Spleen (tissue), 11 donors: ENCODE data around the gene KIAA1191. TPM values are rescaled to one million over a fixed set of nuclear protein-coding genes. Genes with fewer than 3 reads are reported as not detected.

Source experiments
- DNase-seq: peaks from one replicate; pipeline ENCODE4 v3.0.0-alpha.2; 2020
- H3K27ac ChIP-seq, 8 donors: fragments of 200-600 bp; sonication (generic) in 7 of 8; 1 replicate in 4 of 8; 2 replicates in 4 of 8; pipeline versions ENCODE4 v1.5.0 to v1.8.0; 2016 to 2021; ENCODE audit warnings: inconsistent platforms in 4 of 8, mild to moderate bottlenecking in 4 of 8, moderate library complexity in 1 of 8
- H3K27me3 ChIP-seq, 7 donors: fragments of 200-600 bp; sonication (generic) in 6 of 7; replicated peaks in 1 of 7; 1 replicate in 4 of 7; 2 replicates in 3 of 7; pipeline versions ENCODE4 v1.5.0 to v1.8.0; 2016 to 2021; ENCODE audit warnings: inconsistent platforms in 3 of 7, mild to moderate bottlenecking in 1 of 7
- H3K36me3 ChIP-seq, 6 donors: fragments of 200-600 bp; sonication (generic) in 5 of 6; 1 replicate in 4 of 6; 2 replicates in 2 of 6; pipeline versions ENCODE4 v1.5.0 to v1.8.0; 2016 to 2021; ENCODE audit warnings: inconsistent platforms in 2 of 6
- H3K4me1 ChIP-seq, 6 donors: fragments of 200-600 bp; sonication (generic) in 5 of 6; 1 replicate in 3 of 6; 2 replicates in 3 of 6; pipeline versions ENCODE4 v1.5.0 to v1.8.0; 2016 to 2021; ENCODE audit warnings: inconsistent platforms in 3 of 6
- H3K4me3 ChIP-seq, 8 donors: fragments of 200-600 bp; sonication (generic) in 7 of 8; 1 replicate in 4 of 8; 2 replicates in 4 of 8; pipeline versions ENCODE4 v1.5.0 to v1.8.0; 2016 to 2021; ENCODE audit warnings: inconsistent platforms in 4 of 8, mild to moderate bottlenecking in 4 of 8, moderate library complexity in 2 of 8
- H3K9me3 ChIP-seq, 8 donors: fragments of 200-600 bp; sonication (generic) in 7 of 8; 1 replicate in 4 of 8; 2 replicates in 4 of 8; pipeline versions ENCODE4 v1.5.0 to v1.8.0; 2016 to 2021; ENCODE audit warnings: inconsistent platforms in 4 of 8
- CTCF ChIP-seq, 11 experiments: fragments of 200-600 bp in 7 of 11; fragments of 450-650 bp in 4 of 11; sonication (generic) in 4 of 11; IDR thresholded peaks in 8 of 11; conservative IDR thresholded peaks in 3 of 11; 1 replicate in 7 of 11; 2 replicates in 4 of 11; pipeline versions ENCODE4 v1.4.0 to v1.8.0; 2016 to 2021; ENCODE audit warnings: antibody characterized with exemption in 11 of 11, inconsistent platforms in 4 of 11, mild to moderate bottlenecking in 1 of 11
- POLR2A ChIP-seq, 3 donors: fragments of 450-650 bp; IDR thresholded peaks; one replicate each; pipeline ENCODE4 v1.5.1; 2017; ENCODE audit warnings: antibody characterized with exemption in 3 of 3, mild to moderate bottlenecking in 1 of 3
- POLR2AphosphoS5 ChIP-seq, 3 donors: sonication (generic); formaldehyde crosslinking; IDR thresholded peaks; one replicate each; pipeline ENCODE4 v1.5.1; 2017; ENCODE audit warnings: antibody characterized with exemption in 3 of 3
- WGBS, 5 donors: extraction: QIAGEN DNeasy Blood & Tissue Kit in 3 of 5; methylation state at CpG; one replicate each; pipeline versions ENCODE4 v1.1.5 to v1.1.7; 2013 to 2018; 5-methylcytosine and 5-hydroxymethylcytosine counted together
- intact Hi-C: fragments of 100-400 bp; cut with DNase I; formaldehyde crosslinking; loops from one replicate; pipeline ENCODE4 v1.15.0; 2023; ENCODE audit warnings: low total_unique reads
- polyA plus RNA-seq, 3 donors: library from polyadenylated mRNA; stranded (reverse); fragments of 200-250 nt; gene quantifications; one replicate each; pipeline ENCODE4 v1.2.1, GENCODE V29; 2013
- total RNA-seq, 7 donors: library from RNA; depleted of rRNA in 3 of 7; stranded (reverse); fragments of >200 nt in 3 of 7; fragmentation: NEBNext Ultra II Directional in 4 of 7; extraction: Animal tissue kit (Norgen Biotek cat#: 25700) in 4 of 7; gene quantifications; one replicate each; pipeline versions ENCODE4 v1.1.0 to v1.2.1, GENCODE V29; 2016 to 2021
- donor health status: healthy with polysubstance abuse.
- donor health status: DM: no; HTN: no; CAD: no; lungs with moderate emphysema.
- donor health status: DM: no; HTN: no; CAD: no.
- donor health status: Bipolar disorder and iron deficiency.
- donor health status: healthy.
- donor health status: DM: no; HTN: no; CAD: no.
- donor health status: DM: yes; HTN: yes; CAD: no.

Gene KIAA1191
- total and polyA plus RNA-seq, 10 donors: 24.4 to 99.0 (median 69.4) TPM

GRCh38 chr5:176368726-176369125, 7.2 kb upstream of the KIAA1191 start:
- Histone ChIP-seq H3K4me1 (peaks cover 2 to 40% (median 19%) of the 10 kb centered on the region in 6 donors), H3K4me3 (no peak overlapping the region), H3K9me3 (no peaks in the 10 kb centered on the region), H3K27me3 (peaks cover 0 to 18% (median 0%) of the 10 kb centered on the region in 7 donors), H3K27ac (no peak overlapping the region), H3K36me3 (peaks cover 0 to 42% (median 0%) of the 10 kb centered on the region in 6 donors)
- 93 to 98% (median 94%) methylated on average over 8 to 13 of the region's 13 CpGs for WGBS, 5 donors
- DNase-seq: no peak
- TF ChIP-seq CTCF (IDR thresholded peaks at IDR 0.05 in 8 of 11, conservative IDR thresholded peaks at IDR 0.05 in 3 of 11) (no peak), POLR2AphosphoS5 (IDR thresholded peaks at IDR 0.05) (no peak), POLR2A (IDR thresholded peaks at IDR 0.05) (no peak)
- intact Hi-C loops: no loop called here

- Histone ChIP-seq H3K4me3 (peak overlapping the region; percentile 65 to 96 (median 80)), H3K27me3 (peaks cover 0 to 18% (median 0%) of the 10 kb centered on the region in 7 donors), H3K4me1 (peaks cover 10 to 41% (median 26%) of the 10 kb centered on the region in 6 donors), H3K9me3 (no peaks in the 10 kb centered on the region), H3K36me3 (peaks cover 0 to 33% (median 0%) of the 10 kb centered on the region in 6 donors), H3K27ac (peak overlapping the region in 3 of 8 donors; percentile 64 to 77 (median 76))
- TF ChIP-seq CTCF (IDR thresholded peaks at IDR 0.05 in 8 of 11, conservative IDR thresholded peaks at IDR 0.05 in 3 of 11): no peak
- no peak for TF ChIP-seq POLR2AphosphoS5 (IDR thresholded peaks at IDR 0.05)
- TF ChIP-seq POLR2A (IDR thresholded peaks at IDR 0.05): no peak
- DNase-seq: peak; percentile 81
- intact Hi-C loops: no loop called here
- WGBS, 5 donors: 69 to 75% (median 74%) methylated on average over 38 of the region's 38 CpGs
These were observed 4.8 kb upstream of the KIAA1191 start for GRCh38 chr5:176366232-176366894.

GRCh38 chr5:176365351-176366231, 4.0 kb upstream of the KIAA1191 start, which contains the start of gene ARL10:
TSS of gene ARL10 (plus strand) at chr5:176365487. CDS start at chr5:176365564, 77 bp downstream.
- Histone ChIP-seq H3K27ac (peak within 1 kb of the TSS; percentile 42 to 77 (median 62)), H3K4me1 (peaks cover 10 to 47% (median 32%) of the 10 kb centered on the region in 6 donors), H3K27me3 (peaks cover 0 to 18% (median 0%) of the 10 kb centered on the region in 7 donors), H3K4me3 (peak within 1 kb of the TSS; percentile 65 to 96 (median 80)), H3K9me3 (no peaks in the 10 kb centered on the region), H3K36me3 (peaks cover 0 to 27% (median 0%) of the 10 kb centered on the region in 6 donors)
- peak; percentile 89 for DNase-seq
- intact Hi-C loops: no loop called here
- TF ChIP-seq POLR2AphosphoS5 (IDR thresholded peaks at IDR 0.05) (peak in 2 of 3 donors; percentile 64 to 67), POLR2A (IDR thresholded peaks at IDR 0.05) (no peak)
- 0 to 2% (median 1%) methylated on average over 32 to 108 of the region's 108 CpGs for WGBS, 5 donors

- no peak for TF ChIP-seq POLR2A (IDR thresholded peaks at IDR 0.05)
- no peak for TF ChIP-seq CTCF (IDR thresholded peaks at IDR 0.05 in 8 of 11, conservative IDR thresholded peaks at IDR 0.05 in 3 of 11)
- peak in 1 of 3 donors; percentile 68 for TF ChIP-seq POLR2AphosphoS5 (IDR thresholded peaks at IDR 0.05)
- no peaks in the 10 kb centered on the region for H3K9me3 ChIP-seq
- intact Hi-C loops: no loop called here
- H3K27ac ChIP-seq: peak overlapping the region; percentile 42 to 77 (median 62)
- H3K27me3 ChIP-seq: peaks cover 0 to 18% (median 0%) of the 10 kb centered on the region in 7 donors
- WGBS, 5 donors: 23 to 31% (median 26%) methylated on average over 21 to 28 of the region's 28 CpGs
- DNase-seq: no peak
- peaks cover 0 to 20% (median 0%) of the 10 kb centered on the region in 6 donors for H3K36me3 ChIP-seq
- peaks cover 18 to 55% (median 39%) of the 10 kb centered on the region in 6 donors for H3K4me1 ChIP-seq
- H3K4me3 ChIP-seq: peak overlapping the region; percentile 65 to 96 (median 80)
These were observed 3.3 kb upstream of the KIAA1191 start for GRCh38 chr5:176364765-176365350.
